Measurements from ENCODE around the gene DDHD1.

Gene DDHD1

DNA sequence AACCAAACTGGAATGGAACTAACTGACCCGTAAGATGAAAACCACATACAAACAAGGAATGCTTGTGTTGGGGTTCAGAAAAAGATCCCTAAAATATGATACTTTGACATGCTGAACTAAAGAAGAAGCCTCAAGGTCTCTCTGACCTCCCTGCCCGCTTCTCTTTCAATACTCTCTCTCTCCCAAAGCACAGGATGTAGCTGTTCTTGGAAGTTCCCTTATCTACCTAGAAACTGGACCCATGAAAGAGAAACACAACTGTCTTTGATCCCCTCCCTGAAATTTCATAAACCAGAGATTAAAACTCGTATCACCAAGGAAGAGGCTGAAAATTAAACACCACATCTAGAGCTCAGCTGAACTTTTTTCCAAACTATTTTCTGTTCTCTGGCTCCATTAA, 125.6 kb downstream of the DDHD1 start:
- DNase-seq = no peak

- DNase-seq = no peak
Measured at GRCh38 chr14:53027041-53027440, 126.1 kb downstream of the DDHD1 start.

DNA sequence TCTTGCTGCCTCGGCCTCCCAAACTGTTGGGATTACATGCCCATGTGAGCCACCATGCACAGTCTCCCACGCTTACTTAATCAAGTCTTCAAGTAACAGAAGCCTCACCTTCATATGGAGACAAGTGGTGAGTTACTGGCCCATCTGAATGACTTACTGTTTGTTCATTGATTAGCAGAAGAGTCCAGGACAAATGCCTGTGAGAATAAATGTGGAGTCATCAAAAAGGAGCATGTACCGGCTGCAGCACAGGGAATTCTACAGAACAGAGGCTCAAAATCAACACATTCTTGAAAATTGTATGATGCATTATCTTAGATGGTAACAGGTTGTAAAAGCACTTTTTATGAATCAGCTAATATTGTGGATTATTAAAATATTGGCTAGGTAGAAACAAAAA, 129.8 kb downstream of the DDHD1 start:
- no peak for DNase-seq

DNA sequence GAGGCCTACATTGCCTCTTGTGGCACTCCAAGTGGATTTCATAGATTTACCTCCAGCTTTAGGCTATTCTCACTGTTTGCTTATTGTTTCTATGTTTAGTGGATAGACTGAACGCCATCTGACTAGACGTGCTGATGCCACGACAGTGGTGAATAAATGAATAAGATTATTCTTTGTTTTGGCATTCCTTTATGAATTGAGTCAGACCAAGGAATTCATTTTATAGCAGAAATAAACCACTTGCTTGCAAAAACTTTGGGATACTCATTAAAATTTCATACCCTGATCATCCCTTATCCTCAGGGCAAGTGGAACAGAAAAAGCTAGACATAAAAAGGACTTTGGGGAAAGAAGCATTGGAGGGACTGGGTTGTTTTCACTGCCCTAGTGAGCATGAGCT, 130.5 kb downstream of the DDHD1 start:
- DNase-seq = no peak

DNA sequence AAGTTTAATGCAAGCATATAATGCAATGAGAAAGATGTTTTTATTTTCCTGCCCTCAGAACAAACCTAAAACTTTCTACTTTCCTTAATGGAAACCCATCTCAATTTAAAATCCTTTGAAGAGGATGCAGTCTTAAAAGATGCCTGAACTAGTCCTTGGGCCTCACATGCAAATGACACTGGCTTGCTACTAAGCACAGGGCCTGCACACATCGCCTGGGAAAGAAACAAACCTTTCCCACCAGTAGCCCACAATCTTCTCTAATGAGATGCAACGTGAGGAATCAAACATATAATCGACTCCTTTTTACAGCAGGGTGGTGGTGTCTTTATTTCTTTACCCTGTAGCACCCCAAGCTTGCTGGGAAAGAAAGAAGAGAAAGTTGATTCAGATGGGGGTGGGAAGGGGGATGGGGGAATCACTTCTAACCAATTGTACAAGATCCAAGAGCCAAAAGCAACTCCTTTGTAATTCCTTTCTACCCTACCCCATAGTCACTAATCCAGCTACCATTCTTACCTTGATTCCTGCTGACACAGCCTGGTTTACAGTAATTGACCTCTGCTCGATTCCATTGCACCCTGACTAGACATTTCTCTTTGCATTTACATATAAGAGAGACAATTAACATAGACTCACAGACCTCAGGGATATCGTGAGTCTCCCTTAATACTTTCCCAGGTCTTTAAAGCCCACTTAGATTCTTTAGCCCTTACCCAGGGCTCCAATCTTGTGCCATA, 132.8 kb downstream of the DDHD1 start:
- no peak for DNase-seq

GRCh38 chr14:53019406-53019805, 133.7 kb downstream of the DDHD1 start:
- DNase-seq = no peak

DNA sequence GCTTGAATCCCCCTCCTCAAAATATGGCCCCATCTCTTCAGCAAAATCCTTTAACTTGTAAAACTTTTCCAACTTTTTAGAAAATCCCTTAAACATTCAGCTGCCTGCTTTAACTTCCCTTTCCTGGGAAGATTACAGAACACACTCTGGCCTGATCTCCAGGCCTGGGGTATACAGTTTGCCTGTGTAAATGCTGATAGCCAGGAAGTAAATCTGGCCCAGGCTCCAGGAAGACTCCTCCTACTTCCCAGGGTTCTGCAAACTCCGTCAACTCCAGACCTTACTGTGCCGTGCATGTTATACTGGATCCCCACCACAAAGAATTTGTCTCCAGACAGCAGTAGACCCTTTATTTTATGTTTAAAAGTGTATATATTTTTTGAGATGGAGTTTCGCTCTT, 135.3 kb downstream of the DDHD1 start:
- no peak for DNase-seq

DNA sequence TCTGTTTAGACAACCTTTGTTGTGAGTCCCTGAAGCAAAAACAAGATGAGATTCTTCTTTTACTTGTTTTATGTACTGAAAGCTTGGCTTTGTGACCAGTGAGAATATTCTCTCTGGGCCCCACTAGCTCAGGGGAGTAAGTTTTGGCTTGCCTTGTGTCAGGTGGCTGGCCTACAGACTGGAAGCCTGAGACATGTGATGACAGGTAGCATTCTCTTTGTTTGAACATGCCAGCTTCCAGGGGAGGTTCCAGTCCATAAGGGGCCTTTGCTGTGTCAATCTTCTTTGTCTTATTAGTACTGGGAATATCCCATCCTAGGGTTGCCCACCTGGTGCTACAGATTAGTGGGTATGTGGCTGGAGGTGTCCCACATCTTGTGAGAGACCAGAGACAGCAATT, 136.2 kb downstream of the DDHD1 start:
- no peak for DNase-seq

GRCh38 chr14:53016491-53016890, 136.6 kb downstream of the DDHD1 start:
- DNase-seq = no peak

DNA sequence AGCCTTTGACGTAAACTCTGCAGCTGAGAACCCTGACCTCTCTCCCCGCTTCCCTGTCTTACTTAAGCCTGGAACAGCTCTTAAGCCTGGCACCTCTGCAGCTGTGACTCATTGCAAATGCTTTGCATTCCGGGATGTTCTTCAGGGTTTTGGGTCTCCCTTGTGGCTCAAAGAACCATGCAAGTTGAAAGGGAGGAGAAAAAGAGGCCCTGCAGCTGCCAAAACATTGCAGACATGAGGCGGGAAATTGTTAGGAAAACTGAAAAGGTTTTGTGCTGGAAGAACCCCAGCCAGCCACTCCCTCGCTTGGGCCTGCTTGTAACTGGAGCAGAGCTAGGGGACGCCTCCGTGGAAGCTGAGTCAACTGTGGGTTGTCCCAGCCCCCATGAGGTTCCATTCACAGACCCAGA, 142.1 kb downstream of the DDHD1 start:
- DNase-seq = no peak

GRCh38 chr14:53010193-53011040, 142.7 kb downstream of the DDHD1 start:
- DNase-seq = no peak

- no peak for DNase-seq
Measured at GRCh38 chr14:53006931-53007562, 146.1 kb downstream of the DDHD1 start.

- no peak for DNase-seq
Measured at GRCh38 chr14:53004976-53005375, 148.1 kb downstream of the DDHD1 start.

GRCh38 chr14:53003776-53004175, 149.3 kb downstream of the DDHD1 start:
- no peak for DNase-seq

- no peak for DNase-seq
Measured at GRCh38 chr14:53002576-53002975, 150.5 kb downstream of the DDHD1 start.

GRCh38 chr14:53001787-53002378, 151.2 kb downstream of the DDHD1 start:
- no peak for DNase-seq

GRCh38 chr14:52998376-52999015, 154.6 kb downstream of the DDHD1 start:
- no peak for DNase-seq

DNA sequence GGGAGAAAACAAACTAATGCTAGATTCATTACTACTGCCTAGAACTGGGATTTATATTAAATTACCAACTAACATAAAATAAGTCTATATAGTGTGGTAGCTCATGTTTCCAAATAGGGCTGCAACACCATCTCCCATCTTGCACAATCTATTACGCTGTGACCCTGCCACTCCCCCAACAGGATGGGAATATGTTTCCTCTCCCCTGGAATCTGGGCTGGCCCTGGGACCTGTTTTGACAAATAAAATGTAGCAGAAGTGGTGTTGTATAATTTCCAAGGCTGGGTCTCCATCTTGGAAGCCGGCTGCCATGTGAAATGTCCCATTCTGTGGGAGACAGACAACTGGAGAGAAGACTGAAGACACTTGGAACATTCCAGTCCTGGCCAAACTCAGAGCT, 156.6 kb downstream of the DDHD1 start:
- DNase-seq = no peak

GRCh38 chr14:52995998-52996397, 157.1 kb downstream of the DDHD1 start:
- no peak for DNase-seq

DNA sequence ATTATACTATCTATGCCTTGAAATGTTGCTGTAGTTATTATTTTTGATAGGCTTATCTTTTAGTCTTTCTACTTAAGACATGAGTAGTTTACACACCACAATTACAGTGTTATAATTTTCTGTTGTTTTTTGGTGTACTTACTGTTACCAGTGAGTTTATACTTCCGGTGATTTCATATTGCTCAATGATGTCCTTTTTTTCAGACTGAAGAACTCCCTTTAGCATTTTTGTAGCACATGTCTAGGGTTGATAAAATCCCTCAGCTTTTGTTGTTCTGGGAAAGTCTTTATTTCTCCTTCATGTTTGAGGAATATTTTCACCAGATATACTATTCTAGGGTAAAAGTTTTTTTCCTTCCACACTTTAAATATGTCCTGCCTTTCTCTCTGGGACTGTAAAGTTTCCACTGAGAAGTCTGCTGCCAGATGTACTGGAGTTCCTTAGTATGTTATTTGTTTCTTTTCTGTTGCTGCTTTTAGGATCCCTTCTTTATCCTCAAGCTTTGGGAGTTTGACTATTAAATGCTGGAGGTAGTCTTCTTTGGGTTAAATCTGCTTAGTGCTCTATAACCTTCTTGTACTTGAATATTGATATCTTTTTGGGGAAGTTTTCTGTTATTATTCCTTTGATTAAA, 160.8 kb downstream of the DDHD1 start:
- no peak for DNase-seq

DNA sequence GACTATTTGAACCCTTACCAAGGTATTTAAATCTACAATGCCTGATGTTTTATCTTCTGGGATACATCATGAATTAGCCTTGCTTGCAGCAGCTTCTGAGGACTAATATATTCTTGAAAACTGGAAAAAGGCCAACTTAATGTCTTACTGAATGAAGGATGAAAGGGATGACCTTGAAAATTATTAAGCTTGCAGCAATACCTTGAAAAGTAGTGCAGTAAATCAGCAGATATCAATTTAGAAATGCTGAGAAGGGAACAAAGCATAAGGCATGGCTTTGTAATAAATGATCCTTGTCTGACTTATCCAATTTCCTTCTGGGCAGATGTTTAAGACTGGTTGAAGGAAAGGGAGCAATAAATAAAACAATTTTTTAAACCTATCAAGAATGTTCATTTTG, 165.0 kb downstream of the DDHD1 start:
- no peak for DNase-seq

GRCh38 chr14:52987514-52987913, 165.6 kb downstream of the DDHD1 start:
- no peak for DNase-seq

Measured in activated CD4-positive, alpha-beta T cell treated with anti-CD3 and anti-CD28 coated beads, Interleukin-10, Interleukin-2, amounts not matched to agents 100 ng/mL and 50 ng/mL, durations not matched to agents 16 hours and 8 hours (primary cell).